Measurements from ENCODE around the gene COL9A2. TPM values are rescaled to one million over a fixed set of nuclear protein-coding genes. Genes with fewer than 3 reads are reported as not detected.

COL9A2 gene
- polyA plus RNA-seq, 1 of the 3 experiments (the other 2 are of a cell fraction) = 0.94 TPM

DNA sequence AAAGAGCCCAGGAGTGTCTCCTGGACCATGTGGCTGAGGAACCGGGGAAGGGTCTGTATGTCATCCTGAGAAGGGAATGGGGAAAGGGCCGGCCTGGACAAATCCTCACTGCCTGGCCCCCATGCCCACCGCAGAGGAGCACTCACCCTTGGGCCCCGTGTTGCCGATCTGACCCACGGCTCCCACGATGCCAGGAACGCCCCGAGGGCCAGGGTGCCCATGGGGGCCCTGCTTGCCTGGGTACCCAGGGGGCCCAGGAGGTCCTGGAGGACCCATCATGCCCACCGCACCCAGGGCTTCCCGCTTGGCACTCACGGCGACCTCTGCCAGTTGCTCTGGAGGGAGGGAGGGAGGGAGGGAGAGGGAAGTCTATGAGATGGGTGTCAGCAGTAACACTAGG, 14.6 kb downstream of the COL9A2 start:
- Histone ChIP-seq H3K9me3 (no peaks in the 10 kb centered on the region), H3K27me3 (ENCODE audit: insufficient read depth) (no peaks in the 10 kb centered on the region), H3K4me1 (ENCODE audit: control insufficient read depth in 1 of 2, insufficient read depth in 2 of 2, low read depth in 1 of 2, low read length in 1 of 2) (no peaks in the 10 kb centered on the region; a peak in 1 of 4 replicates), H3K79me2 (ENCODE audit: insufficient read depth) (no peaks in the 10 kb centered on the region), H3K4me3 (ENCODE audit: low read depth in 2 of 2, low read length in 1 of 2) (no peak overlapping the region), H3K4me2 (no peak overlapping the region), H3K27ac (ENCODE audit: low read depth in 2 of 2, low read length in 1 of 2) (no peak overlapping the region), H3K36me3 (replicated peaks in 1 of 2; ENCODE audit: control insufficient read depth in 1 of 2, insufficient read depth in 2 of 2, low read length in 1 of 2) (no peaks in the 10 kb centered on the region), H2AFZ (ENCODE audit: low read depth) (no peak overlapping the region), H4K20me1 (ENCODE audit: insufficient read depth) (no peaks in the 10 kb centered on the region), H3K9me2 (no peaks in the 10 kb centered on the region), H3F3A (replicated peaks; ENCODE audit: insufficient read depth) (no peaks in the 10 kb centered on the region), H3K9ac (no peak overlapping the region)
- no peak for TF ChIP-seq FOSL2 (IDR thresholded peaks at IDR 0.05; ENCODE audit: borderline replicate concordance, low read depth)
- CTCF ChIA-PET = no interaction called here
- 92% methylated on average over 6 of the region's 13 CpGs for WGBS (ENCODE audit: low lambda C conversion rate)
- POLR2A ChIA-PET = no interaction called here
- DNase-seq = no peak

GRCh38 chr1:40301541-40302299, 15.4 kb downstream of the COL9A2 start:
- Histone ChIP-seq H3K27me3 (ENCODE audit: insufficient read depth) (no peaks in the 10 kb centered on the region), H3K4me2 (no peak overlapping the region), H3K36me3 (replicated peaks in 1 of 2; ENCODE audit: control insufficient read depth in 1 of 2, insufficient read depth in 2 of 2, low read length in 1 of 2) (no peaks in the 10 kb centered on the region), H3K9me3 (no peaks in the 10 kb centered on the region), H3F3A (replicated peaks; ENCODE audit: insufficient read depth) (no peaks in the 10 kb centered on the region), H3K4me3 (ENCODE audit: low read depth in 2 of 2, low read length in 1 of 2) (no peak overlapping the region), H4K20me1 (ENCODE audit: insufficient read depth) (no peaks in the 10 kb centered on the region), H3K4me1 (ENCODE audit: control insufficient read depth in 1 of 2, insufficient read depth in 2 of 2, low read depth in 1 of 2, low read length in 1 of 2) (no peaks in the 10 kb centered on the region; a peak in 1 of 4 replicates), H3K9ac (no peak overlapping the region), H3K9me2 (no peaks in the 10 kb centered on the region), H3K27ac (ENCODE audit: low read depth in 2 of 2, low read length in 1 of 2) (no peak overlapping the region), H3K79me2 (ENCODE audit: insufficient read depth) (no peaks in the 10 kb centered on the region), H2AFZ (ENCODE audit: low read depth) (no peak overlapping the region)
- DNase-seq = no peak
- ChIA-PET POLR2A (no interaction called here), CTCF (interaction anchor here (2.8 kb wide), 1 partner anchor 15 kb away, joined by 14 read pairs; the partner anchor contains the start of gene COL9A2)
- TF ChIP-seq EZH2phosphoT487 (IDR thresholded peaks at IDR 0.05; ENCODE audit: borderline replicate concordance, low read depth) (no peak), EP300 (IDR thresholded peaks at IDR 0.05; ENCODE audit: borderline replicate concordance in 1 of 2, low read depth in 1 of 2, low read length in 1 of 2) (no peak), TCF12 (IDR thresholded peaks at IDR 0.05) (no peak), JUND (IDR thresholded peaks at IDR 0.05) (no peak), FOXM1 (IDR thresholded peaks at IDR 0.05; ENCODE audit: low read depth) (no peak), TAF1 (IDR thresholded peaks at IDR 0.05; ENCODE audit: borderline replicate concordance, low read depth, low read length) (no peak), POLR2AphosphoS5 (IDR thresholded peaks at IDR 0.05; ENCODE audit: low read depth, low read length) (no peak), GABPA (IDR thresholded peaks at IDR 0.05; ENCODE audit: low read depth) (no peak)
- WGBS (ENCODE audit: low lambda C conversion rate) = 88% methylated on average over 12 of the region's 12 CpGs

GRCh38 chr1:40301066-40301465, 16.0 kb downstream of the COL9A2 start:
- POLR2A ChIA-PET = no interaction called here
- TF ChIP-seq FOXM1 (IDR thresholded peaks at IDR 0.05; ENCODE audit: low read depth) (no peak), EP300 (IDR thresholded peaks at IDR 0.05; ENCODE audit: borderline replicate concordance in 1 of 2, low read depth in 1 of 2, low read length in 1 of 2) (no peak), ZBTB33 (IDR thresholded peaks at IDR 0.05; ENCODE audit: borderline replicate concordance, low read depth) (no peak), TEAD4 (IDR thresholded peaks at IDR 0.05; ENCODE audit: borderline replicate concordance, insufficient read depth) (no peak), TAF1 (IDR thresholded peaks at IDR 0.05; ENCODE audit: borderline replicate concordance, low read depth, low read length) (no peak), NFIC (IDR thresholded peaks at IDR 0.05; ENCODE audit: borderline replicate concordance) (no peak), JUND (IDR thresholded peaks at IDR 0.05) (no peak), GATA2 (CRISPR knock-in tag; IDR thresholded peaks at IDR 0.05) (no peak), SIN3A (IDR thresholded peaks at IDR 0.05; ENCODE audit: borderline replicate concordance, low read depth, low read length) (no peak), RAD21 (IDR thresholded peaks at IDR 0.05; ENCODE audit: low read length) (no peak), CHD2 (IDR thresholded peaks at IDR 0.05; ENCODE audit: low read length, partially characterized antibody) (no peak)
- H3K27me3 ChIP-seq (ENCODE audit: insufficient read depth) = no peaks in the 10 kb centered on the region
- H3K79me2 ChIP-seq (ENCODE audit: insufficient read depth) = no peaks in the 10 kb centered on the region
- H3K4me2 ChIP-seq = no peak overlapping the region
- DNase-seq = no peak
- H3K4me1 ChIP-seq (ENCODE audit: control insufficient read depth in 1 of 2, insufficient read depth in 2 of 2, low read depth in 1 of 2, low read length in 1 of 2) = no peaks in the 10 kb centered on the region; a peak in 1 of 4 replicates
- CTCF ChIA-PET = interaction anchor here (2.8 kb wide), 1 partner anchor 15 kb away, joined by 14 read pairs; the partner anchor contains the start of gene COL9A2
- H4K20me1 ChIP-seq (ENCODE audit: insufficient read depth) = no peaks in the 10 kb centered on the region
- H3K9me2 ChIP-seq = no peaks in the 10 kb centered on the region
- H3K9me3 ChIP-seq = no peaks in the 10 kb centered on the region
- H3F3A ChIP-seq (replicated peaks; ENCODE audit: insufficient read depth) = no peaks in the 10 kb centered on the region
- no peak overlapping the region for H2AFZ ChIP-seq (ENCODE audit: low read depth)
- no peak overlapping the region for H3K27ac ChIP-seq (ENCODE audit: low read depth in 2 of 2, low read length in 1 of 2)
- H3K4me3 ChIP-seq (ENCODE audit: low read depth in 2 of 2, low read length in 1 of 2) = no peak overlapping the region
- no peak overlapping the region for H3K9ac ChIP-seq
- H3K36me3 ChIP-seq (replicated peaks in 1 of 2; ENCODE audit: control insufficient read depth in 1 of 2, insufficient read depth in 2 of 2, low read length in 1 of 2) = no peaks in the 10 kb centered on the region
- 50% methylated on average over 3 of the region's 10 CpGs for WGBS (ENCODE audit: low lambda C conversion rate)

All from SK-N-SH (cell line).